HL-60 (cell line): ENCODE data around the gene CCDC77.
"Not testable (repeated sequence)": the region's sequence is repeated elsewhere in the genome, so short reads cannot be mapped to it uniquely, and the experiment has no call there.

ENCODE experiments used
- CTCF ChIP-seq: IDR thresholded peaks from one replicate; pipeline ENCODE4 v1.5.1; 2011; ENCODE audit warnings: low read length, control low read depth, inconsistent platforms; ENCODE audit not compliant: insufficient read depth
- GABPA ChIP-seq: IDR thresholded peaks from 2 replicates; pipeline ENCODE4 v1.6.1; 2012; ENCODE audit warnings: low read depth
- POLR2AphosphoS5 ChIP-seq: IDR thresholded peaks from 2 replicates; pipeline ENCODE4 v1.6.1; 2012; ENCODE audit warnings: low read depth
- REST ChIP-seq: IDR thresholded peaks from 2 replicates; pipeline ENCODE4 v1.6.1; 2012; ENCODE audit warnings: low read depth; ENCODE audit not compliant: insufficient replicate concordance
- SPI1 ChIP-seq: IDR thresholded peaks from 2 replicates; pipeline ENCODE4 v1.6.1; 2012; ENCODE audit warnings: low read depth, mild to moderate bottlenecking, borderline replicate concordance

- TF ChIP-seq POLR2AphosphoS5, CTCF, REST, GABPA, SPI1: not testable (repeated sequence)
These were observed 34.3 kb downstream of the CCDC77 start for GRCh38 chr12:435737-436136.
